Natural killer cell (primary cell): ENCODE measurements around the gene LAG3. TPM values are rescaled to one million over a fixed set of nuclear protein-coding genes. Genes with fewer than 3 reads are reported as not detected.

ENCODE experiments used
- ATAC-seq, 3 donors: fragments of 150-1000 bp in 2 of 3; fragments of 200-7000 bp in 1 of 3; cut with Tn5 transposase; 1 replicate in 1 of 3; 2 replicates in 2 of 3; pipeline ENCODE4 v1.10.0; 2021; ENCODE audit warnings: mild to moderate bottlenecking in 2 of 3, moderate library complexity in 2 of 3
- DNase-seq, 2 donors: peaks; one replicate each; pipeline versions ENCODE4 v3.0.0 to v3.0.0-alpha.2; 2013 to 2021; ENCODE audit warnings: mixed read lengths in 1 of 2
- H3K27ac ChIP-seq: one replicate; pipeline ENCODE4 v1.5.1; 2013; ENCODE audit warnings: mild to moderate bottlenecking, low read length
- H3K27me3 ChIP-seq: one replicate; pipeline ENCODE4 v1.6.1; 2013; ENCODE audit warnings: low read length; ENCODE audit not compliant: control insufficient read depth, insufficient read depth
- H3K36me3 ChIP-seq: one replicate; pipeline ENCODE4 v1.6.1; 2013; ENCODE audit warnings: low read length; ENCODE audit not compliant: control insufficient read depth, insufficient read depth
- H3K4me1 ChIP-seq: one replicate; pipeline ENCODE4 v1.6.1; 2013; ENCODE audit warnings: low read length; ENCODE audit not compliant: control insufficient read depth, insufficient read depth
- H3K4me3 ChIP-seq: one replicate; pipeline ENCODE4 v1.5.1; 2013; ENCODE audit warnings: low read length
- H3K9me3 ChIP-seq: one replicate; pipeline ENCODE4 v1.6.1; 2013; ENCODE audit warnings: low read length; ENCODE audit not compliant: control insufficient read depth, insufficient read depth
- H3K27ac Mint-ChIP-seq, 2 donors: one replicate each; pipeline ENCODE4 v1.8.0; 2022; ENCODE audit warnings: mild to moderate bottlenecking in 2 of 2, mixed read lengths in 2 of 2, moderate library complexity in 1 of 2
- H3K27me3 Mint-ChIP-seq, 2 donors: one replicate each; pipeline ENCODE4 v1.8.0; 2022; ENCODE audit warnings: low read depth in 2 of 2, mixed read lengths in 2 of 2
- H3K36me3 Mint-ChIP-seq: one replicate; pipeline ENCODE4 v1.8.0; 2022; ENCODE audit warnings: mixed read lengths
- H3K4me1 Mint-ChIP-seq, 2 donors: one replicate each; pipeline ENCODE4 v1.8.0; 2022; ENCODE audit warnings: mixed read lengths in 2 of 2
- H3K4me3 Mint-ChIP-seq: one replicate; pipeline ENCODE4 v1.8.0; 2022; ENCODE audit warnings: mild to moderate bottlenecking, moderate library complexity, mixed read lengths
- H3K9me3 Mint-ChIP-seq, 2 donors: one replicate each; pipeline ENCODE4 v1.8.0; 2022; ENCODE audit warnings: mixed read lengths in 2 of 2
- WGBS: methylation state at CpG from one replicate; pipeline ENCODE4 v1.1.7; 2013; ENCODE audit warnings: missing lambda C conversion rate; ENCODE audit not compliant: insufficient coverage; 5-methylcytosine and 5-hydroxymethylcytosine counted together
- intact Hi-C: fragments of 100-400 bp; cut with micrococcal nuclease; formaldehyde crosslinking; loops from one replicate; pipeline ENCODE4 v1.14.2; 2022
- total RNA-seq, 4 donors: library from RNA; stranded (reverse); fragments of 120-200 nt in 1 of 4; gene quantifications; one replicate each; pipeline versions ENCODE4 v1.2.3 to v1.2.4, GENCODE V29; 2013 to 2022
- TF ChIP-seq, protein P1 (sequence below): fragments of 200-600 bp; IDR thresholded peaks from one replicate; pipeline ENCODE4 v1.8.0; 2022; ENCODE audit warnings: antibody characterized with exemption

The LAG3 gene
- total RNA-seq, 3 donors from 2014 or later (not counting 1 experiment from before 2014, with no cell fraction given), result 0.36 to 7.6 (median 0.78) TPM

DNA sequence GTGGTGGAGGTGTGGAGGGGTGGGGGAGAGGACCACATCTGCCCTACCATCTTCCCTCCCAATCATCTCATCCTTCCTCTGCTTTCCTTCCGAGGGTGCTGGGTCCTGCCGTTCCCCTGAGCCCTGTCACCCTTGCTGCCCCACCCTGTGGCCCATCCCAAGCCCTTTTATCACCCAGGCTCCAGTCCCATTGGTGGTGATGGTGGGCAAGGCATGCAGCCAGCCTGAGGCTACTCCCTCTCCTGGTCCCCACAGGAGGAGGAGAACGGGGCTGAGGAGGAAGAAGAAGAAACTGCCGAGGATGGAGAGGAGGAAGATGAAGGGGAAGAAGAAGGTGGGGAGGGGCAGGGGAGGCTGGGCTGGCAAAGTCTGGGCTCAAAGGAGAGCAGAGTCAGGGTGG is 2.7 kb upstream of the LAG3 start:
- TF ChIP-seq, protein P1, sequence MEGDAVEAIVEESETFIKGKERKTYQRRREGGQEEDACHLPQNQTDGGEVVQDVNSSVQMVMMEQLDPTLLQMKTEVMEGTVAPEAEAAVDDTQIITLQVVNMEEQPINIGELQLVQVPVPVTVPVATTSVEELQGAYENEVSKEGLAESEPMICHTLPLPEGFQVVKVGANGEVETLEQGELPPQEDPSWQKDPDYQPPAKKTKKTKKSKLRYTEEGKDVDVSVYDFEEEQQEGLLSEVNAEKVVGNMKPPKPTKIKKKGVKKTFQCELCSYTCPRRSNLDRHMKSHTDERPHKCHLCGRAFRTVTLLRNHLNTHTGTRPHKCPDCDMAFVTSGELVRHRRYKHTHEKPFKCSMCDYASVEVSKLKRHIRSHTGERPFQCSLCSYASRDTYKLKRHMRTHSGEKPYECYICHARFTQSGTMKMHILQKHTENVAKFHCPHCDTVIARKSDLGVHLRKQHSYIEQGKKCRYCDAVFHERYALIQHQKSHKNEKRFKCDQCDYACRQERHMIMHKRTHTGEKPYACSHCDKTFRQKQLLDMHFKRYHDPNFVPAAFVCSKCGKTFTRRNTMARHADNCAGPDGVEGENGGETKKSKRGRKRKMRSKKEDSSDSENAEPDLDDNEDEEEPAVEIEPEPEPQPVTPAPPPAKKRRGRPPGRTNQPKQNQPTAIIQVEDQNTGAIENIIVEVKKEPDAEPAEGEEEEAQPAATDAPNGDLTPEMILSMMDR, result no peak
- H3K4me1 Mint-ChIP-seq, result peaks cover 28 to 31% of the 10 kb centered on the region in 2 donors
- H3K9me3 Mint-ChIP-seq, result no peaks in the 10 kb centered on the region
- ATAC-seq (no peak), DNase-seq (no peak)
- peaks cover 61 to 64% of the 10 kb centered on the region in 2 donors for H3K27me3 Mint-ChIP-seq
- H3K27ac ChIP-seq, result no peak overlapping the region
- H3K9me3 ChIP-seq, result no peaks in the 10 kb centered on the region
- no peak overlapping the region for H3K27ac Mint-ChIP-seq
- no peak overlapping the region for H3K4me3 ChIP-seq
- no peak overlapping the region for H3K4me3 Mint-ChIP-seq
- peaks cover 21% of the 10 kb centered on the region for H3K27me3 ChIP-seq
- 73% methylated on average over 2 of the region's 4 CpGs for WGBS
- H3K4me1 ChIP-seq, result peaks cover 51% of the 10 kb centered on the region
- intact Hi-C loops, result no loop called here
- no peaks in the 10 kb centered on the region for H3K36me3 ChIP-seq
- H3K36me3 Mint-ChIP-seq, result no peaks in the 10 kb centered on the region

DNA sequence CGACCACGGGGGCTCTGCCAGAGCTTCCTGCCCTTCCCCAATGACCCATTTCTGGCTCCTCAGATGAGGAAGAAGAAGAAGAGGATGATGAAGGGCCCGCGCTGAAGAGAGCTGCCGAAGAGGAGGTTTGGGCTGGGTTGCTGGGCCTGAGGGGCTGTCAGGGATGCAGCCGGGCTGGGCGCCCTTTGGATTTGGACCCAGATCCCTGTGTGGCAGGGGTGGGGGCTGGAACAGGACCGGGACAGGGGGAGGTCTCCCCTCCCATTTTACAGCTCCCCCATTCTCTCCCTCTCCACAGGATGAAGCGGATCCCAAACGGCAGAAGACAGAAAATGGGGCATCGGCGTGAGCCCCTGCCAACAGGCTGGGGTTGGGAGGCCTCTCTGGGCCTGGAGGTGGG is 2.2 kb upstream of the LAG3 start:
- Histone ChIP-seq H3K9me3 (no peaks in the 10 kb centered on the region), H3K27ac (no peak overlapping the region), H3K4me1 (peaks cover 51% of the 10 kb centered on the region), H3K36me3 (no peaks in the 10 kb centered on the region), H3K27me3 (peaks cover 25% of the 10 kb centered on the region), H3K4me3 (no peak overlapping the region)
- Mint-ChIP-seq H3K4me1 (peaks cover 24 to 31% of the 10 kb centered on the region in 2 donors), H3K4me3 (no peak overlapping the region), H3K9me3 (no peaks in the 10 kb centered on the region), H3K36me3 (no peaks in the 10 kb centered on the region), H3K27me3 (peaks cover 61 to 66% of the 10 kb centered on the region in 2 donors), H3K27ac (no peak overlapping the region)
- 75% methylated on average over 9 of the region's 12 CpGs for WGBS
- no peak for ATAC-seq
- DNase-seq, result no peak
- intact Hi-C loops, result no loop called here
- TF ChIP-seq, protein P1, result no peak

DNA sequence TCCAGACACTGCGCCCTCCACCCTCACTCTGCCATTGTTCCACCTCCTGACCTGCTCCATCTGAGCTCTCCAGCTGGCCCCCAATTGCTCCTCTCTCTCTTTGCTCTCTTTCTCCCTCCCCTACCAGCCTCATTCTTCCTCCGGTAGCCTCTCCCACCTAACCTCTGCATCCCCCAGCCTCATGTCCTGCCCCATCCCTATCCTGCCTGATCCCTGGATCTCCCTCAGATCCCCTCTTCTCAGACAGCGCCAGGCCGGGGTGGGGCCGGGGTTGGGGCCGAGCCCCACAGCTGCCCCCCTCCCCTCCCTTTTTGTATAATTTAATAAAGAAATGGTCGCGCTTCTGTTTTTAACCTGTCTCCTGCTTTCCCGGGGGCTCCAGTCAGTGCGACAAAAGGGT is 1.7 kb upstream of the LAG3 start:
- intact Hi-C loops, result no loop called here
- no peak overlapping the region for H3K27ac Mint-ChIP-seq
- ATAC-seq (no peak), DNase-seq (no peak)
- H3K36me3 Mint-ChIP-seq, result no peaks in the 10 kb centered on the region
- no peaks in the 10 kb centered on the region for H3K9me3 Mint-ChIP-seq
- H3K27me3 Mint-ChIP-seq, result peaks cover 59 to 66% of the 10 kb centered on the region in 2 donors
- H3K4me1 ChIP-seq, result peaks cover 51% of the 10 kb centered on the region
- no peak overlapping the region for H3K4me3 ChIP-seq
- H3K4me1 Mint-ChIP-seq, result peaks cover 19 to 28% of the 10 kb centered on the region in 2 donors
- no peaks in the 10 kb centered on the region for H3K9me3 ChIP-seq
- H3K27ac ChIP-seq, result no peak overlapping the region
- 98% methylated on average over 5 of the region's 10 CpGs for WGBS
- TF ChIP-seq, protein P1, result no peak
- no peak overlapping the region for H3K4me3 Mint-ChIP-seq
- H3K36me3 ChIP-seq, result no peaks in the 10 kb centered on the region
- peaks cover 23% of the 10 kb centered on the region for H3K27me3 ChIP-seq

- Histone ChIP-seq H3K27me3 (peaks cover 20% of the 10 kb centered on the region), H3K36me3 (no peaks in the 10 kb centered on the region), H3K27ac (no peak overlapping the region), H3K4me3 (no peak overlapping the region), H3K9me3 (no peaks in the 10 kb centered on the region), H3K4me1 (peaks cover 50% of the 10 kb centered on the region)
- intact Hi-C loops, result no loop called here
- H3K36me3 Mint-ChIP-seq, result no peaks in the 10 kb centered on the region
- H3K27ac Mint-ChIP-seq, result no peak overlapping the region
- ATAC-seq (no peak), DNase-seq (no peak)
- H3K9me3 Mint-ChIP-seq, result no peaks in the 10 kb centered on the region
- peaks cover 60 to 68% of the 10 kb centered on the region in 2 donors for H3K27me3 Mint-ChIP-seq
- TF ChIP-seq, protein P1, result no peak
- 87% methylated on average over 4 of the region's 4 CpGs for WGBS
- H3K4me3 Mint-ChIP-seq, result no peak overlapping the region
- peaks cover 18 to 27% of the 10 kb centered on the region in 2 donors for H3K4me1 Mint-ChIP-seq
Observed at GRCh38 chr12:6771091-6771495, 1.2 kb upstream of the LAG3 start.
